HL-60 (cell line): ENCODE measurements around the gene ECE2.
A peak's percentile ranks its signal among the peaks of the same experiment; 100 is the strongest.

Experiments
- DNase-seq, 2 experiments: peaks; one replicate each; pipeline ENCODE4 v3.0.0-alpha.2; 2010 to 2020; ENCODE audit warnings: low read depth in 1 of 2, low spot score in 1 of 2
- H3K27ac ChIP-seq: fragments of 250-450 bp; sonication (Bioruptor Pico); replicated peaks from 2 replicates; pipeline ENCODE4 v1.5.1; 2020; ENCODE audit warnings: mild to moderate bottlenecking, moderate library complexity
- H3K27me3 ChIP-seq: fragments of 250-450 bp; sonication (Bioruptor Pico); 2 replicates; pipeline ENCODE4 v1.5.1; 2021; ENCODE audit warnings: mild to moderate bottlenecking, moderate library complexity; ENCODE audit not compliant: insufficient read depth, poor library complexity, severe bottlenecking
- H3K4me3 ChIP-seq: replicated peaks from 2 replicates; pipeline ENCODE4 v1.5.1; 2011; ENCODE audit warnings: mild to moderate bottlenecking, control low read depth, low read length; ENCODE audit not compliant: insufficient read depth
- GABPA ChIP-seq: IDR thresholded peaks from 2 replicates; pipeline ENCODE4 v1.6.1; 2012; ENCODE audit warnings: low read depth
- POLR2AphosphoS5 ChIP-seq: IDR thresholded peaks from 2 replicates; pipeline ENCODE4 v1.6.1; 2012; ENCODE audit warnings: low read depth
- REST ChIP-seq: IDR thresholded peaks from 2 replicates; pipeline ENCODE4 v1.6.1; 2012; ENCODE audit warnings: low read depth; ENCODE audit not compliant: insufficient replicate concordance
- SPI1 ChIP-seq: IDR thresholded peaks from 2 replicates; pipeline ENCODE4 v1.6.1; 2012; ENCODE audit warnings: low read depth, mild to moderate bottlenecking, borderline replicate concordance
- TF ChIP-seq, protein P1 (sequence below): IDR thresholded peaks from one replicate; pipeline ENCODE4 v1.5.1; 2011; ENCODE audit warnings: low read length, control low read depth, inconsistent platforms; ENCODE audit not compliant: insufficient read depth

Gene ECE2

GRCh38 chr3:184259878-184260723 lies 15.7 kb upstream of the ECE2 start:
- Histone ChIP-seq H3K4me3 (no peak overlapping the region), H3K27ac (no peak overlapping the region), H3K27me3 (peaks cover 23% of the 10 kb centered on the region)
- DNase-seq, result no peak
- peak; percentile 89 for TF ChIP-seq REST
- TF ChIP-seq GABPA, result no peak
- no peak for TF ChIP-seq SPI1

DNA sequence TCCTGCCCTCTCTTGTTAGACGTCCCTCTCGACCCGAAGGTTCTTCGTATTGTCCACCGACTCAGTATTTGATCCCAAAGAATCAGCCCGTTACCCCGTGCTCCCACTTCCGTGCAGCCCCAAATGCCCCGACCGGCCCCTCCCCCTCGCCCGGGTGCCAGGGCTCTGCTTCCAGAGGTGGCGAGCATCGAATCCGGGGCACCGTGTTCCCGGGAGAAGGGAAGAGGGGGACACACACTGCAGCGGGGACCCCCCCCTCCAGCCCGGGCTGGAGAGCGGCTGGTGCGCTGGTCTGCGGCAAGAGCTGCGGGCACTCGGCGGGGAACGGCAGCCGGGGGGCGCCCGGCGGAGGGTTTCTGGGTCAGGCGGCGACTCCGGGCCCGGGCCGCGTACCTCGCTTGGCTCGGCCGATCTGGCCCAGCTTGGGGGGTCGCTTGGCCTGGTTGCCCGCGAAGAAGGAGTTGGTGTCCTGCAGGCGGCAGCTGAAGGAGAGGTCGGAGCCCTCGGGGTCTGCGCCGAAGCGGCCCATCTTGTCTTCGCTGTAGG lies 15.0 kb upstream of the ECE2 start:
- no peak for DNase-seq
- TF ChIP-seq GABPA (no peak), POLR2AphosphoS5 (no peak), SPI1 (no peak), REST (no peak)
- TF ChIP-seq, protein P1, sequence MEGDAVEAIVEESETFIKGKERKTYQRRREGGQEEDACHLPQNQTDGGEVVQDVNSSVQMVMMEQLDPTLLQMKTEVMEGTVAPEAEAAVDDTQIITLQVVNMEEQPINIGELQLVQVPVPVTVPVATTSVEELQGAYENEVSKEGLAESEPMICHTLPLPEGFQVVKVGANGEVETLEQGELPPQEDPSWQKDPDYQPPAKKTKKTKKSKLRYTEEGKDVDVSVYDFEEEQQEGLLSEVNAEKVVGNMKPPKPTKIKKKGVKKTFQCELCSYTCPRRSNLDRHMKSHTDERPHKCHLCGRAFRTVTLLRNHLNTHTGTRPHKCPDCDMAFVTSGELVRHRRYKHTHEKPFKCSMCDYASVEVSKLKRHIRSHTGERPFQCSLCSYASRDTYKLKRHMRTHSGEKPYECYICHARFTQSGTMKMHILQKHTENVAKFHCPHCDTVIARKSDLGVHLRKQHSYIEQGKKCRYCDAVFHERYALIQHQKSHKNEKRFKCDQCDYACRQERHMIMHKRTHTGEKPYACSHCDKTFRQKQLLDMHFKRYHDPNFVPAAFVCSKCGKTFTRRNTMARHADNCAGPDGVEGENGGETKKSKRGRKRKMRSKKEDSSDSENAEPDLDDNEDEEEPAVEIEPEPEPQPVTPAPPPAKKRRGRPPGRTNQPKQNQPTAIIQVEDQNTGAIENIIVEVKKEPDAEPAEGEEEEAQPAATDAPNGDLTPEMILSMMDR, result no peak
- Histone ChIP-seq H3K27ac (no peak overlapping the region), H3K4me3 (peak overlapping the region; percentile 50), H3K27me3 (peaks cover 23% of the 10 kb centered on the region)

DNA sequence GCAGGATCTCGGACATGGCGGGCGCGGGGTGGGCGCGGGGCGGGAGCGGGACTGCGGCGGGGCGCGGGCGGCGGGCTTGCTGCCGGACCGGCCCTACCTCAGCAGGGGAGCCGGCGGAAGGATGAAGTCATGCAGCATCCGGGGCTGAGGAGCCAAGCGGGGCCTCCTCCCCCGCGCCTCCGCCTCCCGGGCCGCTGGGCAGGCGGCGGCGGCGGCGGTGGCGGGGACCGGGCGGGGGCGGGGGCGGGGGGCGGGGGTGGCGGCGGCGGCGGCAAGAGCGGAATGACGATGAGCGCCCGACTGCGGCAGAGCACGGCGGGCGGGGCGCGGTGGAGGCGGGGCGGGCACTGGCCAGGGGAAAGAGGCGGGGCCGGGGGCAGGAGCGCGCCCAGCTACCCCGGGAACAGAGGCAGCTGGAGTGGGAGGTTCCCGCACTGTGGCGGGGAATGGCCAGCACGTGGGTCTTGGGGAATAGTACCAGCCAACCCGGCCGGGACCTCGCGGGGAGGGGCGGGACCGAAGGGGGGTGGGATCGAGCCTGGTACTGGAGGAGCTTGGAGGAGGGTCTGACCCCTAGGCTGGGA lies 14.5 kb upstream of the ECE2 start, which contains the start of gene CAMK2N2:
TSS of gene CAMK2N2 (minus strand) at position 284 of the 584 bp plus-strand sequence. CDS start at position 16, 268 bp downstream.
- H3K27ac ChIP-seq, result no peak within 1 kb of the TSS
- peaks cover 23% of the 10 kb centered on the region for H3K27me3 ChIP-seq
- peak within 1 kb of the TSS; percentile 50 for H3K4me3 ChIP-seq
- DNase-seq, result peak in 1 of 2 experiments; percentile 21
- TF ChIP-seq, protein P1, result no peak
- TF ChIP-seq POLR2AphosphoS5, result no peak
- no peak for TF ChIP-seq REST
- no peak for TF ChIP-seq GABPA
- TF ChIP-seq SPI1, result no peak
